Keratinocyte (primary cell): ENCODE measurements around the gene DNAH3. TPM values are rescaled to one million over a fixed set of nuclear protein-coding genes. Genes with fewer than 3 reads are reported as not detected.

Experiments
- DNase-seq: peaks from one replicate; pipeline ENCODE4 v3.0.0-alpha.2; 2011; ENCODE audit warnings: low read depth, missing footprints, low spot score
- FAIRE-seq: peaks from 2 replicates; lab custom pipeline; 2011; peaks lifted over from hg19 to GRCh38; lab: Jason Lieb, UNC
- H2AFZ ChIP-seq: 2 replicates; pipeline ENCODE4 v1.6.0; 2012; ENCODE audit warnings: low read length, control low read depth, inconsistent platforms; ENCODE audit not compliant: control insufficient read depth
- H3K27ac ChIP-seq: 2 replicates; pipeline ENCODE4 v1.5.1; 2011; ENCODE audit warnings: low read length; ENCODE audit not compliant: control insufficient read depth, insufficient read depth
- H3K27me3 ChIP-seq: 3 replicates; pipeline ENCODE4 v1.6.0; 2011; ENCODE audit warnings: low read length; ENCODE audit not compliant: control insufficient read depth, insufficient read depth; ENCODE audit errors: extremely low read depth
- H3K36me3 ChIP-seq, 2 experiments: 2 replicates in 1 of 2; 3 replicates in 1 of 2; pipeline ENCODE4 v1.5.1; 2011; ENCODE audit warnings: low read length in 2 of 2, mild to moderate bottlenecking in 1 of 2; ENCODE audit not compliant: control insufficient read depth in 2 of 2, insufficient read depth in 2 of 2; ENCODE audit errors: extremely low read depth in 1 of 2
- H3K4me1 ChIP-seq: 3 replicates; pipeline ENCODE4 v1.5.1; 2011; ENCODE audit warnings: low read length; ENCODE audit not compliant: control insufficient read depth, insufficient read depth; ENCODE audit errors: extremely low read depth
- H3K4me2 ChIP-seq: 3 replicates; pipeline ENCODE4 v1.6.0; 2011; ENCODE audit warnings: low read depth, low read length; ENCODE audit not compliant: control insufficient read depth, insufficient read depth; ENCODE audit errors: extremely low read depth
- H3K4me3 ChIP-seq, 3 experiments: fragments of 200-600 bp in 1 of 3; sonication (generic) in 1 of 3; 2 replicates in 2 of 3; 3 replicates in 1 of 3; pipeline ENCODE4 v1.5.1; 2011 to 2016; ENCODE audit warnings: low read length in 3 of 3, mild to moderate bottlenecking in 3 of 3, control low read depth in 2 of 3, inconsistent platforms in 1 of 3, low read depth in 1 of 3, mixed read lengths in 1 of 3, mixed run types in 1 of 3, moderate library complexity in 1 of 3; ENCODE audit not compliant: control insufficient read depth in 2 of 3, insufficient read depth in 2 of 3; ENCODE audit errors: extremely low read depth in 1 of 3
- H3K79me2 ChIP-seq: 2 replicates; pipeline ENCODE4 v1.6.0; 2012; ENCODE audit warnings: low read length; ENCODE audit not compliant: control insufficient read depth, insufficient read depth
- H3K9ac ChIP-seq: 3 replicates; pipeline ENCODE4 v1.6.0; 2011; ENCODE audit warnings: low read length; ENCODE audit not compliant: control insufficient read depth, insufficient read depth; ENCODE audit errors: extremely low read depth
- H3K9me1 ChIP-seq: 3 replicates; pipeline ENCODE4 v1.6.0; 2011; ENCODE audit warnings: low read length; ENCODE audit not compliant: control insufficient read depth, insufficient read depth; ENCODE audit errors: extremely low read depth
- H3K9me3 ChIP-seq: 2 replicates; pipeline ENCODE4 v1.5.1; 2012; ENCODE audit warnings: low read depth, low read length; ENCODE audit not compliant: control insufficient read depth
- H4K20me1 ChIP-seq: 3 replicates; pipeline ENCODE4 v1.6.0; 2011; ENCODE audit warnings: low read length; ENCODE audit not compliant: control insufficient read depth, insufficient read depth; ENCODE audit errors: extremely low read depth
- CTCF ChIP-seq, 3 experiments: IDR thresholded peaks in 1 of 3; conservative IDR thresholded peaks in 1 of 3; optimal IDR thresholded peaks in 1 of 3; 2 replicates in 2 of 3; 3 replicates in 1 of 3; pipeline versions ENCODE3 to v1.5.1; 2011; ENCODE audit warnings: low read length in 3 of 3, mild to moderate bottlenecking in 3 of 3, moderate library complexity in 2 of 3, control low read depth in 1 of 3, inconsistent platforms in 1 of 3; ENCODE audit not compliant: insufficient read depth in 2 of 3; ENCODE audit errors: extremely low read depth in 1 of 3
- EZH2 ChIP-seq: IDR thresholded peaks from one replicate; pipeline ENCODE4 v1.6.1; 2012; ENCODE audit warnings: inconsistent platforms, mild to moderate bottlenecking, low read length, moderate library complexity
- dilution Hi-C: fragments of 300-500 bp; cut with MboI; formaldehyde crosslinking; loops from one replicate; pipeline ENCODE4 v1.7.0; 2020; ENCODE audit warnings: low sequenced_read_pairs; ENCODE audit not compliant: extremely low pct_ligation_motif_present
- polyA plus RNA-seq, 5 experiments: library from polyadenylated mRNA; depleted of rRNA in 3 of 5; stranded (reverse) in 3 of 5; stranded (forward) in 1 of 5; unstranded in 1 of 5; fragments of >200 nt; gene quantifications; 1 replicate in 1 of 5; 2 replicates in 3 of 5; 3 replicates in 1 of 5; pipeline versions ENCODE4 v1.2.1 to v1.2.3, GENCODE V29; 2011 to 2012; ENCODE audit warnings: missing spikeins in 2 of 5, low read depth in 1 of 5, low replicate concordance in 1 of 5

Gene DNAH3
- polyA plus RNA-seq, 1 donor (not counting 4 experiments of a cell fraction or from before 2014, with no cell fraction given) = 1.2 TPM

- no peak overlapping the region for H3K27ac ChIP-seq
- no peak for TF ChIP-seq CTCF (optimal IDR thresholded peaks at IDR 0.05 in 1 of 3, IDR thresholded peaks at IDR 0.05 in 1 of 3, conservative IDR thresholded peaks at IDR 0.05 in 1 of 3; ENCODE audit: extremely low read depth in 1 of 3, insufficient read depth in 2 of 3, low read length in 3 of 3)
- TF ChIP-seq EZH2 = no peak
- dilution Hi-C loops = no loop called here
Observed at GRCh38 chr16:20950294-20950693, 200.4 kb downstream of the DNAH3 start.

GRCh38 chr16:20949660-20950059 is 201.0 kb downstream of the DNAH3 start:
- Histone ChIP-seq H3K9me3 (no peaks in the 10 kb centered on the region), H3K9ac (no peak overlapping the region), H3K79me2 (no peaks in the 10 kb centered on the region), H3K4me1 (peaks cover 9% of the 10 kb centered on the region), H3K36me3 (no peaks in the 10 kb centered on the region), H3K27ac (no peak overlapping the region), H4K20me1 (no peaks in the 10 kb centered on the region), H3K4me3 (no peak overlapping the region), H3K9me1 (no peaks in the 10 kb centered on the region), H2AFZ (no peak overlapping the region), H3K4me2 (no peak overlapping the region), H3K27me3 (no peaks in the 10 kb centered on the region)
- DNase-seq (no peak), FAIRE-seq (no peak)
- dilution Hi-C loops = no loop called here
- TF ChIP-seq CTCF (optimal IDR thresholded peaks at IDR 0.05 in 1 of 3, IDR thresholded peaks at IDR 0.05 in 1 of 3, conservative IDR thresholded peaks at IDR 0.05 in 1 of 3; ENCODE audit: extremely low read depth in 1 of 3, insufficient read depth in 2 of 3, low read length in 3 of 3) (no peak), EZH2 (no peak)

More at GRCh38 chr16:20950294-20950693, 200.4 kb downstream of the DNAH3 start:
- Histone ChIP-seq H3K9me1 (no peaks in the 10 kb centered on the region), H4K20me1 (no peaks in the 10 kb centered on the region), H3K9me3 (no peaks in the 10 kb centered on the region), H3K4me3 (no peak overlapping the region), H2AFZ (no peak overlapping the region), H3K79me2 (no peaks in the 10 kb centered on the region), H3K4me1 (peaks cover 11% of the 10 kb centered on the region), H3K9ac (no peak overlapping the region), H3K36me3 (no peaks in the 10 kb centered on the region), H3K27me3 (no peaks in the 10 kb centered on the region), H3K4me2 (no peak overlapping the region)
- FAIRE-seq (no peak), DNase-seq (no peak)
